HCT116 (cell line): ENCODE data around the gene ARHGAP20. TPM values are rescaled to one million over a fixed set of nuclear protein-coding genes. Genes with fewer than 3 reads are reported as not detected.

ENCODE experiments used
- ATAC-seq: fragments of 200-7000 bp; cut with Tn5 transposase; 2 replicates; pipeline ENCODE4 v1.9.1; 2020; ENCODE audit warnings: mild to moderate bottlenecking, moderate library complexity
- BruUV-seq: library from RNA; stranded (reverse); fragments of 400-500 nt; replicated peaks from 2 replicates; lab custom pipeline; 2021; lab: Mats Ljungman, UMichigan
- CTCF ChIA-PET: fragments of 300-600 bp; sonication (Branson Sonifier 250); formaldehyde crosslinking; loops from one replicate; lab custom pipeline; 2021; ENCODE audit warnings: antibody characterized with exemption; lab: Charles Lee
- POLR2A ChIA-PET: fragments of 300-600, 350-600 bp; sonication (Branson Sonifier 250); formaldehyde crosslinking; loops from one replicate; lab custom pipeline; 2021; ENCODE audit warnings: antibody characterized with exemption; lab: Charles Lee
- RAD21 ChIA-PET, 2 experiments: fragments of 300-600 bp; sonication (Branson Sonifier 250); formaldehyde crosslinking; loops; one replicate each; lab custom pipeline; 2023; ENCODE audit warnings: low total read pairs in 2 of 2; ENCODE audit not compliant: uncharacterized antibody in 2 of 2, unreplicated experiment in 2 of 2, low non-redundant PET in 1 of 2; lab: Charles Lee
- DNase-seq: peaks from one replicate; pipeline ENCODE4 v3.0.0-alpha.2; 2010; ENCODE audit warnings: low read depth, low spot score
- H2AFZ ChIP-seq: fragments of 200-600 bp; shearing (Covaris generic), sonication (generic); 2 replicates; pipeline ENCODE4 v1.6.1; 2017; ENCODE audit warnings: low read depth, mixed run types, mixed read lengths, antibody characterized with exemption, low read length; ENCODE audit not compliant: poor library complexity, severe bottlenecking
- H3K27ac ChIP-seq: 2 replicates; pipeline ENCODE4 v1.5.1; 2012; ENCODE audit warnings: low read depth, low read length
- H3K27me3 ChIP-seq: fragments of 200-600 bp; sonication (generic); 2 replicates; pipeline ENCODE4 v1.6.1; 2016; ENCODE audit warnings: mixed run types, low read length, mixed read lengths; ENCODE audit not compliant: insufficient read depth
- H3K36me3 ChIP-seq, 2 experiments: fragments of 200-500 bp in 1 of 2; fragments of 200-600 bp in 1 of 2; sonication (Bioruptor generic) in 1 of 2; sonication (generic) in 1 of 2; 2 replicates each; pipeline versions ENCODE4 v1.5.1 to v1.6.1; 2014 to 2016; ENCODE audit warnings: low read length in 2 of 2, inconsistent platforms in 1 of 2, mixed read lengths in 1 of 2, mixed run types in 1 of 2; ENCODE audit not compliant: insufficient read depth in 2 of 2, control insufficient read depth in 1 of 2
- H3K4me1 ChIP-seq, 2 experiments: fragments of 200-600 bp in 1 of 2; sonication (generic) in 1 of 2; 2 replicates each; pipeline versions ENCODE4 v1.5.1 to v1.6.1; 2012 to 2017; ENCODE audit warnings: low read length in 2 of 2, inconsistent platforms in 1 of 2, mild to moderate bottlenecking in 1 of 2, mixed read lengths in 1 of 2, mixed run types in 1 of 2, moderate library complexity in 1 of 2; ENCODE audit not compliant: insufficient read depth in 2 of 2, control insufficient read depth in 1 of 2
- H3K4me2 ChIP-seq: fragments of 200-600 bp; sonication (generic); 2 replicates; pipeline ENCODE4 v1.6.1; 2017; ENCODE audit warnings: mixed run types, low read length, mixed read lengths
- H3K4me3 ChIP-seq, 2 experiments: fragments of 200-600 bp in 1 of 2; sonication (generic) in 1 of 2; replicated peaks in 1 of 2; 2 replicates each; pipeline ENCODE4 v1.5.1; 2011 to 2016; ENCODE audit warnings: low read length in 2 of 2, control low read depth in 1 of 2, low read depth in 1 of 2, mild to moderate bottlenecking in 1 of 2, mixed read lengths in 1 of 2, mixed run types in 1 of 2
- H3K79me2 ChIP-seq: fragments of 200-600 bp; sonication (generic); 2 replicates; pipeline ENCODE4 v1.6.1; 2017; ENCODE audit warnings: mild to moderate bottlenecking, mixed run types, low read length, moderate library complexity, mixed read lengths; ENCODE audit not compliant: insufficient read depth
- H3K9ac ChIP-seq: fragments of 200-600 bp; sonication (generic); 2 replicates; pipeline ENCODE4 v1.6.1; 2016; ENCODE audit warnings: low read length, mixed read lengths
- H3K9me2 ChIP-seq: fragments of 200-600 bp; sonication (generic), shearing (Covaris generic); 2 replicates; pipeline ENCODE4 v1.6.1; 2017; ENCODE audit warnings: mixed run types, mild to moderate bottlenecking, moderate library complexity; ENCODE audit not compliant: insufficient read depth
- H3K9me3 ChIP-seq, 2 experiments: fragments of 200-500 bp in 1 of 2; fragments of 200-600 bp in 1 of 2; sonication (Bioruptor generic) in 1 of 2; sonication (generic) in 1 of 2; 2 replicates each; pipeline ENCODE4 v1.6.1; 2014 to 2017; ENCODE audit warnings: low read length in 2 of 2, mixed read lengths in 2 of 2, inconsistent platforms in 1 of 2, low read depth in 1 of 2, mild to moderate bottlenecking in 1 of 2, mixed run types in 1 of 2, moderate library complexity in 1 of 2; ENCODE audit not compliant: control insufficient read depth in 1 of 2, insufficient read depth in 1 of 2
- H4K20me1 ChIP-seq: fragments of 200-600 bp; sonication (generic), shearing (Covaris generic); 2 replicates; pipeline ENCODE4 v1.6.1; 2017; ENCODE audit warnings: mixed run types, mild to moderate bottlenecking, moderate library complexity; ENCODE audit not compliant: insufficient read depth
- CBX3 ChIP-seq: IDR thresholded peaks from 2 replicates; pipeline ENCODE4 v1.6.1; 2012; ENCODE audit warnings: low read depth
- EGR1 ChIP-seq: IDR thresholded peaks from 2 replicates; pipeline ENCODE4 v1.6.1; 2012; ENCODE audit warnings: low read depth
- ELF1 ChIP-seq: IDR thresholded peaks from 2 replicates; pipeline ENCODE4 v1.6.1; 2012; ENCODE audit warnings: low read depth, borderline replicate concordance
- EZH2 ChIP-seq: fragments of 200-600 bp; sonication (generic); IDR thresholded peaks from 2 replicates; pipeline ENCODE4 v1.6.1; 2017; ENCODE audit warnings: antibody characterized with exemption, mixed run types
- EZH2phosphoT487 ChIP-seq: fragments of 200-600 bp; IDR thresholded peaks from 2 replicates; pipeline ENCODE4 v1.6.1; 2018; ENCODE audit warnings: antibody characterized with exemption, borderline replicate concordance
- FOSL1 ChIP-seq: IDR thresholded peaks from 2 replicates; pipeline ENCODE4 v1.6.1; 2012; ENCODE audit warnings: low read depth
- JUND ChIP-seq: IDR thresholded peaks from 2 replicates; pipeline ENCODE4 v1.6.1; 2012
- POLR2A ChIP-seq: IDR thresholded peaks from 2 replicates; pipeline ENCODE4 v1.7.0; 2011; ENCODE audit warnings: borderline replicate concordance; ENCODE audit not compliant: insufficient read depth, insufficient read length; ENCODE audit errors: extremely low read depth
- POLR2AphosphoS5 ChIP-seq: IDR thresholded peaks from 2 replicates; pipeline ENCODE4 v1.6.1; 2011; ENCODE audit warnings: mild to moderate bottlenecking, low read depth, low read length, moderate library complexity
- RAD21 ChIP-seq: IDR thresholded peaks from 2 replicates; pipeline ENCODE4 v1.6.1; 2012; ENCODE audit warnings: low read depth, mild to moderate bottlenecking
- SIN3A ChIP-seq: IDR thresholded peaks from 2 replicates; pipeline ENCODE4 v1.6.1; 2012; ENCODE audit warnings: low read depth
- SRF ChIP-seq: IDR thresholded peaks from 2 replicates; pipeline ENCODE4 v1.6.1; 2012; ENCODE audit warnings: low read depth
- TCF7L2 ChIP-seq: IDR thresholded peaks from 2 replicates; pipeline ENCODE4 v1.7.0; 2011; ENCODE audit warnings: borderline replicate concordance, inconsistent platforms; ENCODE audit not compliant: insufficient read depth, insufficient read length; ENCODE audit errors: extremely low read depth
- ZNF274 ChIP-seq: fragments of 200-500 bp; sonication (Bioruptor generic); IDR thresholded peaks from 2 replicates; pipeline ENCODE4 v1.6.1; 2014; ENCODE audit warnings: mild to moderate bottlenecking, low read depth, low read length, inconsistent platforms
- intact Hi-C: fragments of 100-400 bp; cut with micrococcal nuclease; formaldehyde crosslinking; loops from 2 replicates; pipeline ENCODE4 v1.10.0; 2022
- total RNA-seq: library from RNA; stranded (reverse); gene quantifications from one replicate; pipeline ENCODE4 v1.2.1, GENCODE V29; 2021; ENCODE audit not compliant: unreplicated experiment
- TF ChIP-seq, protein P1 (sequence below): IDR thresholded peaks from 2 replicates; pipeline ENCODE4 v1.6.1; 2012
- TF ChIP-seq, protein P2 (sequence below): IDR thresholded peaks from 2 replicates; pipeline ENCODE4 v1.6.1; 2012; ENCODE audit warnings: low read depth

Gene ARHGAP20
- total RNA-seq, 1 experiment from 2014 or later, result not detected

DNA sequence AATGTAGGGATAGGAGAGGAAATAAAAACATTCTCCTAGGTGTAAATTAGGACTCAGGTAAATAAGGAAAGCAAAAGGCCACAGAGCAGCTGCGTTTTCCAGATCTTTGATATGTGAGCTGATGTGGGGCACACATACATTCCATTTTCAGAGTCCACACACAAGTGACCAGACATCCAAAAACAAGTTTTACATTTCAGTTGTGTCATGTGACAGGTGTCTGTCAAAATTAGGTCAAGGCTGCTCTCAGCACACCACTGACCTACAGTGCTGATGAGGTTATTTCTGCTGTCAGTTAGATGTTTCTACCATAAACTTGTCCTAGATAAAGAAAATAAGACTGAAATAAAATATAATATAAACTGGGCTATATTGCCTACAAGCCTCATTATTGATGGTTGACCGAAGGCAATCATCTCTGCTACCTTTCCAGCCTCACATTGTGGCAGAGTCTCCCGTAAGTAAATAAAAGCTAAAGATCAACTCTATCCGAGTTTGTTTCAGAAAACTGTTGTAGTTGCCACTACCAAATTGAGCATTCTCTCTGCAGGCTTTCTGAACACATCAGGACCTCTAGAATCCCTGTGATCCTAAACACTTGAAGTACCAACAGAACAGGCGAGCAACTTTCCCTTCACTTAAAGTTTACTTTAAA is 7.9 kb downstream of the ARHGAP20 start:
- ATAC-seq, result no peak
- Histone ChIP-seq H3K27me3 (peaks cover 13% of the 10 kb centered on the region), H4K20me1 (no peaks in the 10 kb centered on the region; the same call in 1 of the 2 replicates), H3K9ac (no peak overlapping the region), H3K9me3 (no peaks in the 10 kb centered on the region), H2AFZ (no peak overlapping the region), H3K27ac (no peak overlapping the region), H3K9me2 (no peaks in the 10 kb centered on the region), H3K79me2 (no peaks in the 10 kb centered on the region), H3K4me3 (no peak overlapping the region), H3K36me3 (no peaks in the 10 kb centered on the region), H3K4me1 (no peaks in the 10 kb centered on the region), H3K4me2 (no peak overlapping the region)
- no peak for DNase-seq
- ChIA-PET CTCF (no interaction called here), POLR2A (no interaction called here), RAD21 (no interaction called here)
- intact Hi-C loops, result no loop called here
- TF ChIP-seq, protein P1, sequence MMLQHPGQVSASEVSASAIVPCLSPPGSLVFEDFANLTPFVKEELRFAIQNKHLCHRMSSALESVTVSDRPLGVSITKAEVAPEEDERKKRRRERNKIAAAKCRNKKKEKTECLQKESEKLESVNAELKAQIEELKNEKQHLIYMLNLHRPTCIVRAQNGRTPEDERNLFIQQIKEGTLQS, result no peak
- TF ChIP-seq EZH2phosphoT487 (no peak), ELF1 (no peak), POLR2A (no peak), ZNF274 (no peak), RAD21 (no peak), JUND (no peak), POLR2AphosphoS5 (no peak), EGR1 (no peak), EZH2 (no peak), FOSL1 (no peak), SRF (no peak), TCF7L2 (no peak), SIN3A (no peak), CBX3 (no peak)
- TF ChIP-seq, protein P2, sequence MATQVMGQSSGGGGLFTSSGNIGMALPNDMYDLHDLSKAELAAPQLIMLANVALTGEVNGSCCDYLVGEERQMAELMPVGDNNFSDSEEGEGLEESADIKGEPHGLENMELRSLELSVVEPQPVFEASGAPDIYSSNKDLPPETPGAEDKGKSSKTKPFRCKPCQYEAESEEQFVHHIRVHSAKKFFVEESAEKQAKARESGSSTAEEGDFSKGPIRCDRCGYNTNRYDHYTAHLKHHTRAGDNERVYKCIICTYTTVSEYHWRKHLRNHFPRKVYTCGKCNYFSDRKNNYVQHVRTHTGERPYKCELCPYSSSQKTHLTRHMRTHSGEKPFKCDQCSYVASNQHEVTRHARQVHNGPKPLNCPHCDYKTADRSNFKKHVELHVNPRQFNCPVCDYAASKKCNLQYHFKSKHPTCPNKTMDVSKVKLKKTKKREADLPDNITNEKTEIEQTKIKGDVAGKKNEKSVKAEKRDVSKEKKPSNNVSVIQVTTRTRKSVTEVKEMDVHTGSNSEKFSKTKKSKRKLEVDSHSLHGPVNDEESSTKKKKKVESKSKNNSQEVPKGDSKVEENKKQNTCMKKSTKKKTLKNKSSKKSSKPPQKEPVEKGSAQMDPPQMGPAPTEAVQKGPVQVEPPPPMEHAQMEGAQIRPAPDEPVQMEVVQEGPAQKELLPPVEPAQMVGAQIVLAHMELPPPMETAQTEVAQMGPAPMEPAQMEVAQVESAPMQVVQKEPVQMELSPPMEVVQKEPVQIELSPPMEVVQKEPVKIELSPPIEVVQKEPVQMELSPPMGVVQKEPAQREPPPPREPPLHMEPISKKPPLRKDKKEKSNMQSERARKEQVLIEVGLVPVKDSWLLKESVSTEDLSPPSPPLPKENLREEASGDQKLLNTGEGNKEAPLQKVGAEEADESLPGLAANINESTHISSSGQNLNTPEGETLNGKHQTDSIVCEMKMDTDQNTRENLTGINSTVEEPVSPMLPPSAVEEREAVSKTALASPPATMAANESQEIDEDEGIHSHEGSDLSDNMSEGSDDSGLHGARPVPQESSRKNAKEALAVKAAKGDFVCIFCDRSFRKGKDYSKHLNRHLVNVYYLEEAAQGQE, result no peak
- no TSS peak for BruUV-seq
